K562 (cell line): ENCODE results near the gene ABHD8. TPM values are rescaled to one million over a fixed set of nuclear protein-coding genes. Genes with fewer than 3 reads are reported as not detected.

Experiments
- ATAC-seq: fragments of 200-7000 bp; cut with Tn5 transposase; 3 replicates; pipeline ENCODE4 v1.9.1; 2020; ENCODE audit warnings: moderate library complexity
- BruUV-seq: library from RNA; stranded (reverse); fragments of 400-500 nt; replicated peaks from 2 replicates; lab custom pipeline; 2021; lab: Mats Ljungman, UMichigan
- CTCF ChIA-PET: fragments of 300-600 bp; formaldehyde crosslinking; extraction: SDS; loops from one replicate; lab custom pipeline; 2021; ENCODE audit warnings: low intra/inter-chr PET ratio; lab: Yijun Ruan, JAX
- POLR2A ChIA-PET: fragments of 300-600, 350-650 bp; sonication (Branson Sonifier 250); formaldehyde crosslinking; extraction: SDS; loops from one replicate; lab custom pipeline; 2021; ENCODE audit warnings: antibody characterized with exemption, inconsistent platforms; lab: Yijun Ruan, JAX
- DNase-seq, 4 experiments: peaks; one replicate each; pipeline versions ENCODE4 v3.0.0 to v3.0.0-alpha.2; 2011 to 2018; ENCODE audit warnings: low spot score in 3 of 4, mixed read lengths in 3 of 4; ENCODE audit errors: extremely low read depth in 1 of 4
- FAIRE-seq: peaks from 2 replicates; lab custom pipeline; 2011; peaks lifted over from hg19 to GRCh38; lab: Jason Lieb, UNC
- H2AFZ ChIP-seq: 2 replicates; pipeline ENCODE4 v1.6.0; 2011; ENCODE audit warnings: low read depth, low read length, control low read depth, inconsistent platforms
- H3K27ac ChIP-seq: fragments of 200-600 bp; 3 replicates; pipeline ENCODE4 v1.8.0; 2011; ENCODE audit warnings: low read depth, mild to moderate bottlenecking, control low read depth, inconsistent platforms, low read length, moderate library complexity, mixed read lengths; ENCODE audit errors: extremely low read depth
- H3K27me3 ChIP-seq, 2 experiments: fragments of 300-600 bp in 1 of 2; 2 replicates in 1 of 2; 3 replicates in 1 of 2; pipeline versions ENCODE4 v1.6.0 to v1.8.0; 2011; ENCODE audit warnings: inconsistent platforms in 2 of 2, low read length in 2 of 2, mild to moderate bottlenecking in 1 of 2, mixed read lengths in 1 of 2, moderate library complexity in 1 of 2; ENCODE audit not compliant: control insufficient read depth in 2 of 2, insufficient read depth in 2 of 2
- H3K36me3 ChIP-seq: fragments of 300-600 bp; 3 replicates; pipeline ENCODE4 v1.8.0; 2011; ENCODE audit warnings: mild to moderate bottlenecking, low read length, inconsistent platforms; ENCODE audit not compliant: control insufficient read depth, insufficient read depth
- H3K4me1 ChIP-seq, 2 experiments: fragments of 200-600 bp in 1 of 2; replicated peaks in 1 of 2; 2 replicates in 1 of 2; 3 replicates in 1 of 2; pipeline versions ENCODE4 v1.5.1 to v1.8.0; 2011; ENCODE audit warnings: inconsistent platforms in 2 of 2, low read length in 2 of 2, mild to moderate bottlenecking in 1 of 2, mixed read lengths in 1 of 2, moderate library complexity in 1 of 2; ENCODE audit not compliant: control insufficient read depth in 2 of 2, insufficient read depth in 2 of 2
- H3K4me2 ChIP-seq: 2 replicates; pipeline ENCODE4 v1.6.1; 2011; ENCODE audit warnings: low read length, control low read depth, inconsistent platforms, mixed read lengths; ENCODE audit not compliant: insufficient read depth
- H3K4me3 ChIP-seq: fragments of 200-600 bp; sonication (generic), shearing (Covaris generic); 2 replicates; pipeline ENCODE4 v1.5.1; 2016; ENCODE audit warnings: control low read depth, inconsistent platforms
- H3K79me2 ChIP-seq: fragments of 200-600 bp; 3 replicates; pipeline ENCODE4 v1.8.0; 2011; ENCODE audit warnings: low read length, inconsistent platforms; ENCODE audit not compliant: control insufficient read depth, insufficient read depth
- H3K9ac ChIP-seq, 2 experiments: 2 replicates each; pipeline versions ENCODE4 v1.6.0 to v1.6.1; 2011; ENCODE audit warnings: low read depth in 2 of 2, low read length in 2 of 2, control low read depth in 1 of 2, inconsistent platforms in 1 of 2, mild to moderate bottlenecking in 1 of 2, mixed read lengths in 1 of 2; ENCODE audit not compliant: insufficient read depth in 1 of 2
- H3K9me1 ChIP-seq: one replicate; pipeline ENCODE4 v1.6.0; 2011; ENCODE audit warnings: inconsistent platforms, mild to moderate bottlenecking, low read length, moderate library complexity; ENCODE audit not compliant: control insufficient read depth, insufficient read depth
- H3K9me3 ChIP-seq: replicated peaks from 2 replicates; pipeline ENCODE4 v1.5.1; 2011; ENCODE audit warnings: low read depth, low read length, inconsistent platforms; ENCODE audit not compliant: control insufficient read depth, insufficient read depth
- H4K20me1 ChIP-seq: replicated peaks from 2 replicates; pipeline ENCODE4 v1.6.1; 2011; ENCODE audit warnings: low read length, inconsistent platforms, mixed read lengths; ENCODE audit not compliant: control insufficient read depth, insufficient read depth
- EWSR1 ChIP-seq: fragments of 450-650 bp; IDR thresholded peaks from 2 replicates; pipeline ENCODE4 v1.6.1; 2018; ENCODE audit warnings: borderline replicate concordance, mild to moderate bottlenecking, low read depth, moderate library complexity; ENCODE audit not compliant: partially characterized antibody
- ID3 ChIP-seq, 2 experiments: fragments of 250-450 bp in 1 of 2; fragments of 450-650 bp in 1 of 2; sonication (Bioruptor Pico) in 1 of 2; IDR thresholded peaks; 2 replicates each; pipeline versions ENCODE4 v1.6.1 to v1.8.0; 2016 to 2021; ENCODE audit warnings: mild to moderate bottlenecking in 2 of 2, moderate library complexity in 2 of 2, missing compliant biosample characterization in 1 of 2, missing genetic modification characterization in 1 of 2
- KDM4B ChIP-seq, 2 experiments: fragments of 450-650 bp in 1 of 2; sonication (generic) in 1 of 2; IDR thresholded peaks; 2 replicates each; pipeline ENCODE4 v1.6.1; 2016 to 2017; ENCODE audit warnings: borderline replicate concordance in 2 of 2, antibody characterized with exemption in 1 of 2, low read depth in 1 of 2, mild to moderate bottlenecking in 1 of 2
- POLR2G ChIP-seq: fragments of 200-400 bp; formaldehyde crosslinking; IDR thresholded peaks from 2 replicates; pipeline ENCODE4 v1.6.1; 2017; ENCODE audit warnings: low read depth, mild to moderate bottlenecking, antibody characterized with exemption, low read length, moderate library complexity
- RB1 ChIP-seq: fragments of 450-650 bp; IDR thresholded peaks from 2 replicates; pipeline ENCODE4 v1.6.1; 2017; ENCODE audit warnings: low read depth, mild to moderate bottlenecking
- RBFOX2 ChIP-seq: fragments of 200-400 bp; formaldehyde crosslinking; IDR thresholded peaks from 2 replicates; pipeline ENCODE4 v1.6.1; 2017; ENCODE audit warnings: low read depth, mild to moderate bottlenecking, low read length, moderate library complexity
- UBTF ChIP-seq, 2 experiments: IDR thresholded peaks; 2 replicates each; pipeline ENCODE4 v1.6.1; 2012; ENCODE audit warnings: improper control_type of control experiment in 2 of 2, low read depth in 2 of 2, low read length in 2 of 2, borderline replicate concordance in 1 of 2
- VEZF1 ChIP-seq: fragments of 200-800 bp; sonication (Bioruptor generic); IDR thresholded peaks from 2 replicates; pipeline ENCODE4 v1.6.1; 2017; ENCODE audit warnings: missing genetic modification characterization, missing compliant biosample characterization
- ZBTB33 ChIP-seq: sonication (generic); formaldehyde crosslinking; IDR thresholded peaks from 2 replicates; pipeline ENCODE4 v1.8.1; 2023; ENCODE audit warnings: mild to moderate bottlenecking, missing genetic modification reagents
- ZBTB8A ChIP-seq: fragments of 450-650 bp; IDR thresholded peaks from 2 replicates; pipeline ENCODE4 v1.6.1; 2018; ENCODE audit warnings: mild to moderate bottlenecking, moderate library complexity; ENCODE audit not compliant: partially characterized antibody
- ZNF263 ChIP-seq: sonication (generic); formaldehyde crosslinking; IDR thresholded peaks from 2 replicates; pipeline ENCODE4 v1.8.0; 2022; ENCODE audit warnings: mild to moderate bottlenecking, missing genetic modification reagents, borderline replicate concordance
- WGBS: fragments of 100-300 bp; shearing (Covaris generic); methylation state at CpG from one replicate; pipeline ENCODE4 v1.1.6; 2016; ENCODE audit warnings: low coverage, mixed read lengths; ENCODE audit not compliant: insufficient coverage; ENCODE audit errors: missing lambda C conversion rate; 5-methylcytosine and 5-hydroxymethylcytosine counted together
- in situ Hi-C: fragments of 300-500 bp; cut with MboI; formaldehyde crosslinking; loops from 4 replicates; pipeline ENCODE4 v1.15.0; 2018; ENCODE audit warnings: inconsistent platforms, mixed read lengths
- intact Hi-C: fragments of 100-400 bp; cut with micrococcal nuclease; formaldehyde crosslinking; loops from 2 replicates; pipeline ENCODE4 v1.14.2; 2022
- polyA plus RNA-seq, 8 experiments: library from polyadenylated mRNA; depleted of rRNA in 4 of 8; stranded (reverse) in 5 of 8; unstranded in 3 of 8; fragments of >200 nt; fragmentation: Nextera tagmentation in 2 of 8; fragmentation: Illumina TruSeq in 1 of 8; extraction: Ambion mirVana in 2 of 8; extraction: Trizol in 1 of 8; gene quantifications; 2 replicates each; pipeline versions ENCODE4 v1.2.1 to v1.2.3, GENCODE V29; 2011 to 2014; ENCODE audit warnings: inconsistent platforms in 1 of 8, missing spikeins in 1 of 8
- total RNA-seq, 7 experiments: library from RNA; depleted of rRNA in 6 of 7; stranded (reverse); fragments of >200 nt in 6 of 7; fragmentation: Illumina TruSeq in 2 of 7; extraction: Trizol in 2 of 7; gene quantifications; 2 replicates each; pipeline versions ENCODE4 v1.2.1 to v1.2.3, GENCODE V29; 2011 to 2021; ENCODE audit warnings: low replicate concordance in 1 of 7

ABHD8 gene
- total and polyA plus RNA-seq, 9 of the 15 experiments (the other 6 are each of a cell fraction or from before 2014, with no cell fraction given): 0.04 to 6.6 (median 2.0) TPM; not detected in 1

- TF ChIP-seq ZNF263 (CRISPR knock-in tag) (peak; percentile 93), ID3 (CRISPR knock-in tag; IDR thresholded peaks at IDR 0.05) (no peak), ID3 (tag; IDR thresholded peaks at IDR 0.05) (no peak), VEZF1 (CRISPR knock-in tag) (peak; percentile 36), ZBTB8A (no peak), POLR2G (peak; percentile 53; the same call in 1 of the 2 replicates), RB1 (no peak), RBFOX2 (0 out of 2 replicates have a peak, but pooled peaks have one; percentile 19), ZBTB33 (CRISPR knock-in tag) (peak; percentile 98), EWSR1 (no peak), UBTF (IDR thresholded peaks at IDR 0.05; ENCODE audit: borderline replicate concordance in 1 of 2, low read depth in 2 of 2, low read length in 2 of 2) (0 out of 4 replicates have a peak, but pooled peaks of 1 of the 2 experiments have one; percentile 11), KDM4B (IDR thresholded peaks at IDR 0.05; ENCODE audit: borderline replicate concordance in 2 of 2, low read depth in 1 of 2) (no peak)
- H3K4me3 ChIP-seq: peak overlapping the region; percentile 44
- H3K9me1 ChIP-seq: peaks cover 4% of the 10 kb centered on the region
- H3K9me3 ChIP-seq: no peaks in the 10 kb centered on the region; the same call in 1 of the 2 replicates
- H3K36me3 ChIP-seq: peaks cover 10% of the 10 kb centered on the region; the same call in 1 of the 3 replicates
- no peaks in the 10 kb centered on the region for H3K79me2 ChIP-seq
- no peaks in the 10 kb centered on the region for H3K27me3 ChIP-seq
- H3K4me2 ChIP-seq: peak overlapping the region; percentile 60
- no peak for FAIRE-seq
- peak in 3 of 4 experiments; percentile 21 to 63 (median 61) for DNase-seq
- no TSS peak for BruUV-seq
- no peak for ATAC-seq
- ChIA-PET POLR2A (no interaction called here), CTCF (no interaction called here)
- peak overlapping the region; percentile 65 for H2AFZ ChIP-seq
- intact Hi-C loops (no loop called here), in situ Hi-C loops (no loop called here)
- H3K4me1 ChIP-seq: peaks cover 15 to 64% of the 10 kb centered on the region in 2 experiments; a peak in 4 of 5 replicates
- 69% methylated on average over 11 of the region's 94 CpGs for WGBS
- H3K9ac ChIP-seq: peak overlapping the region; percentile 46 to 86; a peak in 3 of 4 replicates
- no peaks in the 10 kb centered on the region; the same call in 1 of the 2 replicates for H4K20me1 ChIP-seq
- H3K27ac ChIP-seq: 0 out of 3 replicates have a peak overlapping the region, but pooled peaks have one; percentile 48
Observed at GRCh38 chr19:17328517-17329365, 25.5 kb upstream of the ABHD8 start.
